ENCODE measurements around the gene AKAP11. TPM values are rescaled to one million over a fixed set of nuclear protein-coding genes. Genes with fewer than 3 reads are reported as not detected.

The AKAP11 gene
- total and polyA plus RNA-seq, 2 donors = 18.2 to 59.2 TPM

GRCh38 chr13:42329239-42329638, 57.3 kb downstream of the AKAP11 start:
- H3K4me1 ChIP-seq (ENCODE audit: insufficient read depth) = no peaks in the 10 kb centered on the region
- H3K27ac ChIP-seq (ENCODE audit: low read depth) = no peak overlapping the region
- no peaks in the 10 kb centered on the region for H3K36me3 ChIP-seq (ENCODE audit: insufficient read depth)
- H3K4me3 ChIP-seq (ENCODE audit: low read depth, low read length) = no peak overlapping the region
- DNase-seq (ENCODE audit: extremely low spot score) = no peak

- Histone ChIP-seq H3K36me3 (ENCODE audit: insufficient read depth) (no peaks in the 10 kb centered on the region), H3K4me1 (ENCODE audit: insufficient read depth) (no peaks in the 10 kb centered on the region)
- DNase-seq (ENCODE audit: extremely low spot score) = no peak
These were observed 59.1 kb downstream of the AKAP11 start for GRCh38 chr13:42331009-42331408.

GRCh38 chr13:42333613-42334328, 61.8 kb downstream of the AKAP11 start:
- H3K4me3 ChIP-seq (ENCODE audit: low read depth, low read length) = no peak overlapping the region
- no peaks in the 10 kb centered on the region for H3K36me3 ChIP-seq (ENCODE audit: insufficient read depth)
- no peak overlapping the region for H3K27ac ChIP-seq (ENCODE audit: low read depth)
- no peaks in the 10 kb centered on the region for H3K4me1 ChIP-seq (ENCODE audit: insufficient read depth)
- no peak for DNase-seq (ENCODE audit: extremely low spot score)
- 68% methylated on average over 12 of the region's 12 CpGs for WGBS

More at GRCh38 chr13:42331009-42331408, 59.1 kb downstream of the AKAP11 start:
- Histone ChIP-seq H3K27ac (ENCODE audit: low read depth) (no peak overlapping the region), H3K4me3 (ENCODE audit: low read depth, low read length) (no peak overlapping the region)

GRCh38 chr13:42334329-42334706, 62.4 kb downstream of the AKAP11 start:
- H3K27ac ChIP-seq (ENCODE audit: low read depth) = no peak overlapping the region
- 46% methylated on average over 6 of the region's 6 CpGs for WGBS
- H3K4me3 ChIP-seq (ENCODE audit: low read depth, low read length) = no peak overlapping the region
- no peak for DNase-seq (ENCODE audit: extremely low spot score)
- no peaks in the 10 kb centered on the region for H3K4me1 ChIP-seq (ENCODE audit: insufficient read depth)
- no peaks in the 10 kb centered on the region for H3K36me3 ChIP-seq (ENCODE audit: insufficient read depth)

GRCh38 chr13:42337808-42338600, 66.1 kb downstream of the AKAP11 start:
- Histone ChIP-seq H3K36me3 (ENCODE audit: insufficient read depth) (no peaks in the 10 kb centered on the region), H3K4me1 (ENCODE audit: insufficient read depth) (no peaks in the 10 kb centered on the region), H3K27ac (ENCODE audit: low read depth) (no peak overlapping the region), H3K4me3 (ENCODE audit: low read depth, low read length) (no peak overlapping the region)
- no peak for DNase-seq (ENCODE audit: extremely low spot score)
- 72% methylated on average over 7 of the region's 7 CpGs for WGBS

GRCh38 chr13:42345367-42345766, 73.4 kb downstream of the AKAP11 start:
- Histone ChIP-seq H3K4me1 (ENCODE audit: insufficient read depth) (no peaks in the 10 kb centered on the region), H3K27ac (ENCODE audit: low read depth) (no peak overlapping the region), H3K4me3 (ENCODE audit: low read depth, low read length) (no peak overlapping the region), H3K36me3 (ENCODE audit: insufficient read depth) (no peaks in the 10 kb centered on the region)
- DNase-seq (ENCODE audit: extremely low spot score) = no peak
- 85% methylated on average over 3 of the region's 3 CpGs for WGBS

- Histone ChIP-seq H3K27ac (ENCODE audit: low read depth) (no peak overlapping the region), H3K4me3 (ENCODE audit: low read depth, low read length) (no peak overlapping the region), H3K4me1 (ENCODE audit: insufficient read depth) (no peaks in the 10 kb centered on the region), H3K36me3 (ENCODE audit: insufficient read depth) (no peaks in the 10 kb centered on the region)
- 83% methylated on average over 4 of the region's 4 CpGs for WGBS
- DNase-seq (ENCODE audit: extremely low spot score) = no peak
These were observed 76.6 kb downstream of the AKAP11 start for GRCh38 chr13:42348576-42348975.

- no peak overlapping the region for H3K4me3 ChIP-seq (ENCODE audit: low read depth, low read length)
- H3K27ac ChIP-seq (ENCODE audit: low read depth) = no peak overlapping the region
- H3K4me1 ChIP-seq (ENCODE audit: insufficient read depth) = no peaks in the 10 kb centered on the region
- no peaks in the 10 kb centered on the region for H3K36me3 ChIP-seq (ENCODE audit: insufficient read depth)
- 67% methylated on average over 4 of the region's 4 CpGs for WGBS
- DNase-seq (ENCODE audit: extremely low spot score) = no peak
These were observed 78.2 kb downstream of the AKAP11 start for GRCh38 chr13:42350141-42350540.

- Histone ChIP-seq H3K4me3 (ENCODE audit: low read depth, low read length) (no peak overlapping the region), H3K4me1 (ENCODE audit: insufficient read depth) (no peaks in the 10 kb centered on the region), H3K36me3 (ENCODE audit: insufficient read depth) (no peaks in the 10 kb centered on the region), H3K27ac (ENCODE audit: low read depth) (no peak overlapping the region)
- WGBS = 38% methylated on average over 6 of the region's 6 CpGs
- DNase-seq (ENCODE audit: extremely low spot score) = no peak
These were observed 82.5 kb downstream of the AKAP11 start for GRCh38 chr13:42354241-42355091.

- no peak overlapping the region for H3K4me3 ChIP-seq (ENCODE audit: low read depth, low read length)
- H3K36me3 ChIP-seq (ENCODE audit: insufficient read depth) = no peaks in the 10 kb centered on the region
- WGBS = 77% methylated on average over 4 of the region's 4 CpGs
- no peak overlapping the region for H3K27ac ChIP-seq (ENCODE audit: low read depth)
- DNase-seq (ENCODE audit: extremely low spot score) = no peak
- no peaks in the 10 kb centered on the region for H3K4me1 ChIP-seq (ENCODE audit: insufficient read depth)
These were observed 83.1 kb downstream of the AKAP11 start for GRCh38 chr13:42355092-42355485.

- H3K4me3 ChIP-seq (ENCODE audit: low read depth, low read length) = no peak overlapping the region
- DNase-seq (ENCODE audit: extremely low spot score) = no peak
- H3K36me3 ChIP-seq (ENCODE audit: insufficient read depth) = no peaks in the 10 kb centered on the region
- no peaks in the 10 kb centered on the region for H3K4me1 ChIP-seq (ENCODE audit: insufficient read depth)
- H3K27ac ChIP-seq (ENCODE audit: low read depth) = no peak overlapping the region
- WGBS = 92% methylated on average over 6 of the region's 6 CpGs
These were observed 83.7 kb downstream of the AKAP11 start for GRCh38 chr13:42355491-42356183.

GRCh38 chr13:42356184-42356575, 84.2 kb downstream of the AKAP11 start:
- no peak overlapping the region for H3K27ac ChIP-seq (ENCODE audit: low read depth)
- no peak overlapping the region for H3K4me3 ChIP-seq (ENCODE audit: low read depth, low read length)
- DNase-seq (ENCODE audit: extremely low spot score) = no peak
- no peaks in the 10 kb centered on the region for H3K4me1 ChIP-seq (ENCODE audit: insufficient read depth)
- H3K36me3 ChIP-seq (ENCODE audit: insufficient read depth) = no peaks in the 10 kb centered on the region
- 87% methylated on average over 5 of the region's 5 CpGs for WGBS

GRCh38 chr13:42360046-42360574, 88.2 kb downstream of the AKAP11 start:
- Histone ChIP-seq H3K27ac (ENCODE audit: low read depth) (no peak overlapping the region), H3K36me3 (ENCODE audit: insufficient read depth) (no peaks in the 10 kb centered on the region), H3K4me1 (ENCODE audit: insufficient read depth) (no peaks in the 10 kb centered on the region), H3K4me3 (ENCODE audit: low read depth, low read length) (no peak overlapping the region)
- DNase-seq (ENCODE audit: extremely low spot score) = no peak
- 75% methylated on average over 8 of the region's 8 CpGs for WGBS
